ENCODE results near the gene CFAP65.

- TF ChIP-seq CTCF (conservative IDR thresholded peaks at IDR 0.05; ENCODE audit: low read depth, low read length) (no peak), POLR2A (IDR thresholded peaks at IDR 0.05; ENCODE audit: low read depth, low read length) (no peak), MAZ (IDR thresholded peaks at IDR 0.05; ENCODE audit: borderline replicate concordance, low read depth, low read length) (no peak)
Measured at GRCh38 chr2:219023045-219023605, 18.2 kb downstream of the CFAP65 start.

Data from IMR-90 (cell line).